ENCODE measurements around the gene MED9. TPM values are rescaled to one million over a fixed set of nuclear protein-coding genes. Genes with fewer than 3 reads are reported as not detected.

MED9 gene
- total and polyA plus RNA-seq, 4 donors = 6.4 to 12.5 (median 8.8) TPM

- Histone ChIP-seq H3K9me3 (ENCODE audit: control insufficient read depth in 4 of 4, low read length in 3 of 4) (no peaks in the 10 kb centered on the region), H3K27me3 (ENCODE audit: control insufficient read depth in 4 of 4, insufficient read depth in 4 of 4, low read length in 3 of 4) (no peaks in the 10 kb centered on the region), H3K27ac (ENCODE audit: low read depth in 1 of 2, low read length in 2 of 2) (no peak overlapping the region), H3K9ac (ENCODE audit: low read depth in 1 of 2, low read length in 2 of 2) (no peak overlapping the region), H3K36me3 (ENCODE audit: control insufficient read depth in 4 of 4, insufficient read depth in 3 of 4, low read depth in 1 of 4, low read length in 3 of 4) (no peaks in the 10 kb centered on the region), H3K4me3 (ENCODE audit: low read depth in 1 of 3, low read length in 3 of 3) (no peak overlapping the region), H3K4me1 (ENCODE audit: control insufficient read depth in 4 of 4, insufficient read depth in 4 of 4, low read length in 3 of 4) (no peaks in the 10 kb centered on the region)
- TF ChIP-seq FOXA2 (IDR thresholded peaks at IDR 0.05) (no peak), HNF4A (conservative IDR thresholded peaks at IDR 0.05) (no peak), FOXA1 (IDR thresholded peaks at IDR 0.05) (no peak), YY1 (IDR thresholded peaks at IDR 0.05) (no peak), JUND (IDR thresholded peaks at IDR 0.05) (no peak), SP1 (IDR thresholded peaks at IDR 0.05) (no peak), EGR1 (IDR thresholded peaks at IDR 0.05; ENCODE audit: low read depth in 2 of 2) (no peak), GABPA (IDR thresholded peaks at IDR 0.05 in 1 of 2, conservative IDR thresholded peaks at IDR 0.05 in 1 of 2) (no peak), ZBTB33 (IDR thresholded peaks at IDR 0.05) (no peak), NR2F2 (IDR thresholded peaks at IDR 0.05) (no peak), MAX (IDR thresholded peaks at IDR 0.05) (no peak), HNF4G (IDR thresholded peaks at IDR 0.05) (no peak), ATF3 (IDR thresholded peaks at IDR 0.05) (no peak)
- no peak for DNase-seq (ENCODE audit: low spot score)
- 95% methylated on average over 4 of the region's 4 CpGs for WGBS
Measured at GRCh38 chr17:17460038-17460437, 16.8 kb upstream of the MED9 start.

GRCh38 chr17:17462048-17462824, 14.6 kb upstream of the MED9 start:
- Histone ChIP-seq H3K4me1 (ENCODE audit: control insufficient read depth in 4 of 4, insufficient read depth in 4 of 4, low read length in 3 of 4) (no peaks in the 10 kb centered on the region), H3K9me3 (ENCODE audit: control insufficient read depth in 4 of 4, low read length in 3 of 4) (no peaks in the 10 kb centered on the region), H3K9ac (ENCODE audit: low read depth in 1 of 2, low read length in 2 of 2) (no peak overlapping the region), H3K27me3 (ENCODE audit: control insufficient read depth in 4 of 4, insufficient read depth in 4 of 4, low read length in 3 of 4) (no peaks in the 10 kb centered on the region), H3K4me3 (ENCODE audit: low read depth in 1 of 3, low read length in 3 of 3) (no peak overlapping the region), H3K36me3 (ENCODE audit: control insufficient read depth in 4 of 4, insufficient read depth in 3 of 4, low read depth in 1 of 4, low read length in 3 of 4) (no peaks in the 10 kb centered on the region), H3K27ac (ENCODE audit: low read depth in 1 of 2, low read length in 2 of 2) (no peak overlapping the region)
- DNase-seq (ENCODE audit: low spot score) = no peak
- TF ChIP-seq HNF4G (IDR thresholded peaks at IDR 0.05) (no peak), GABPA (IDR thresholded peaks at IDR 0.05 in 1 of 2, conservative IDR thresholded peaks at IDR 0.05 in 1 of 2) (no peak), RXRA (IDR thresholded peaks at IDR 0.05) (no peak), YY1 (IDR thresholded peaks at IDR 0.05) (no peak), NR2F2 (IDR thresholded peaks at IDR 0.05) (no peak), FOXA1 (IDR thresholded peaks at IDR 0.05) (no peak), CTCF (IDR thresholded peaks at IDR 0.05; ENCODE audit: low read depth, low read length, missing input control) (no peak), MAX (IDR thresholded peaks at IDR 0.05) (no peak), HNF4A (conservative IDR thresholded peaks at IDR 0.05) (no peak), SP1 (IDR thresholded peaks at IDR 0.05) (no peak), FOXA2 (IDR thresholded peaks at IDR 0.05) (no peak), TAF1 (conservative IDR thresholded peaks at IDR 0.05) (no peak)
- WGBS = 75% methylated on average over 15 of the region's 15 CpGs

Measured in liver (tissue), 9 donors.